ENCODE results near the gene PPP1R3A.

GRCh38 chr7:113878394-113878992, 40.3 kb downstream of the PPP1R3A start:
- TF ChIP-seq CTCF (IDR thresholded peaks at IDR 0.05) (no peak), POLR2A (IDR thresholded peaks at IDR 0.05) (no peak)

Measured in adrenal gland (tissue), 5 donors.